GM18868 (cell line): Measurements from ENCODE around the gene HMGCLL1.

ENCODE experiments used
- ATAC-seq: cut with Tn5 transposase; IDR thresholded peaks from one replicate; pipeline ENCODE4 v1.9.1; 2021; ENCODE audit warnings: mild to moderate bottlenecking, moderate library complexity; ENCODE audit not compliant: unreplicated experiment

HMGCLL1 gene

DNA sequence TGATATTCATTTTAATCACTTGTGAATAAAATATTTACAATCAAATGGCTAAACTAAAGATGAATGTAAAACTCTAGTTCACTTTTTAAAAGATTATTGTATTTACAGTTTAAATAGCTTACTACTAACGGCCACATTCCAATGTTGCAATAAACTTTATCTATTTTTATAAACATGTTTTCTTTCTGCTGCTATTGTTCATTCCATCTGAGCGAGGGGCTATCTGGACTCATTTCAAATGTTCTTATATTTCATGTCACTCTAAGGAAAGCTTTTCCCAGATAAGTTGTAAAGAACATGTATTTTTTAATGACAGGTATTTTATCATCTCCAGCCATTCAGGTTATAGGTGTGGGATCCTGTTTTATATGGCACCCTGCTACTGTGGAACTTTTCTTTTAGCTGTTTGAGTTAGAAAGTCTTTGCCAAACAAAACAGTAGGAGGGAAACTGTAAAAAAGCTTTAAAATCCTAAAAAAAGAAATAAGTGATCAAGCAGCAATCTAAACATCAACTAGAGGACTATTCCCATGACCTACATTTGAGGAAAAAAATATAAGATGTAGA is 42.5 kb downstream of the HMGCLL1 start:
- no peak for ATAC-seq

DNA sequence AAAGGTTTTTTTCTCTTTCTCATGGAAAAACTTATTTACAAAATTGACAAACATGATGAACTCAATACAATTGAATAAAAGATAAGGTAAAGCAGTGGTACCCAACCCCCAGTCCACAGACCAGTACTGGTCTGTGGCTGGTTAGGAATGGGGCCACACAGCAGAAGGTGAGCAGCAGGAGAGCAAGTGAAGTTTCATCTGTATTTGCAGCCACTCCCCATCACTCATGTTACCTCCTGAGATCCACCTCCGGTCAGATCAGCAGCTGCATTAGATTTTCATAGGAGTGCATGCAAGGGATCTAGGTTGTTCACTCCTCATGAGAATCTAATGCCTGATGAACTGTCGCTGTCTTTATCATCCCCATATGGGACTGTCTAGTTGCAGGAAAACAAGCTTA is 47.5 kb downstream of the HMGCLL1 start:
- ATAC-seq, result no peak

DNA sequence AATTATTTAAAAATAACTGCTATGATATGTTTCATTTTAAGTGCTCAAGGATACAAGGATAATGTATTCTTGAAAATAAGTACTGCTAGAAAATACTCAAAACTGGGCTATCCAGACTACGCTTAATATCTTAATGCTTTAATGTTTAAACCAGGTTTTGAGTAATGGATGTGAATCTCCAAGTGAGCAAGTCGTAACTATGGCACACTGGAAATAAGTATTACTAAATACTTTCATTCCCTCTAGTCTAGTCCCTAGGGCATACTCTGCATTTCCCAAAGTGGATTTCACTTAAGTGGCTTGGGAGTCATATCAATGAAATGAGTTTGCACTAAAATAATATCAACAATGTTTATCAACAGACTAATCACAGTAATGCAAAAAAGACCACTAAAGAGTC is 48.1 kb downstream of the HMGCLL1 start:
- ATAC-seq, result no peak

DNA sequence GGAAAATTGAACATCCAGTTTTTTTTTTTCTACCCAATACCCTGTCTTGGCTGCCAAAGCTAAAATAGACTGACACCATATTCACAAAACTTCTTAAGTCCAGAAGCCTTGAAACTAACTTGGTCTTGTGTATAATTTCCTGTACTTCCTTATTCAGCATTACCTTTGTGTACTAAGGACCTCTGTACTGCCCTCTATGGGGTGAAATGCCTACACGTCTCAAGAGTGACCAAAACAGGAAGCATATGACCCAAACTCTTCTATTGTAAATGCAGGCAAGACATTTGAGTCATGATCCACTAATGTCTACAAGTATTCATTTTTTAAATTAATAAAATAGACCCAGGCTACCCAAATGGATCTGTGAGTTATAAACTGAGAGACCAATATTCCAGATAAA is 50.4 kb downstream of the HMGCLL1 start:
- peak; percentile 97 for ATAC-seq

DNA sequence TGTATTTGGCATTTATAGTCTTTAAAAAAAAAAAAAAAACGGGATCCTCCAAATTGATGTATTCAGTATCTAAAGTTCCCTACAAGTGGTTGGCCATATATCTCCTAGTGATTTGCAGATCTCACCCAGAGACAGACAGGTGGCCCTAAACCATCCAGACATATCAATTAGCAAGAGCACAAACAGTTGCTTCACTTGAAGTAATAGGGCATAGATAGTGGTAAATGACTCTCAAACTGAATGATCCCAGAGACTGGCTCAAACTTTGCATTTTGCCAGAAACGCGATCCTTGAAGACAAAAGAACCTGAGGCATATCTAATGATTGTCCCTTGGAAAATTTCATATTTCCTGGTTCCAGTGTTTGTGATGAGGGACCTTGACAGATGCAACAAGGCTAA is 54.6 kb downstream of the HMGCLL1 start:
- no peak for ATAC-seq

DNA sequence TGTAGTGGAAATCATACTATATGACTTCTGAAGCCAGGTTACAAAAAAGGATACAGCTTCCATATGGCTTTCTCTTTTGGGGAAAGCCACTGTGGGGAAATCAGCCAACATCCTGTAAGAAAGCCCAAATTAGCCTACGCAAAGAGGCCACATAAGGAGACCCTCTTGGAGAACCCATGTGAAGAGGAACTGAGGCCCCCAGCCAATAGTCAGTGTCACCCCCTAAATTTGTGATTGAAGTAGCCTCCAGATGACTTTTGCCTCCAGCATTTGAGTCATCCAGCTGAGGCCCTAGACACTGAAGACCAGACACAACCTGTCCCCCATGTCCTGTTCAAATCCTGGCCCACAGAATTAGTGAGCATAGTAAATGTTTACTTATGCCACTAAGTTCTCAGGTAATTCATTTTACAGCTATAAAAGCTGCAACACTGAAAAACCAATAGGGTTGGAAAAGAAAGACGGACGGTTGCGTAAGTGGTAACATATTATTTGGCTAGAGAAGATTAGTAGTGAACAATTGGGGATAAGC is 60.4 kb downstream of the HMGCLL1 start:
- ATAC-seq, result no peak

DNA sequence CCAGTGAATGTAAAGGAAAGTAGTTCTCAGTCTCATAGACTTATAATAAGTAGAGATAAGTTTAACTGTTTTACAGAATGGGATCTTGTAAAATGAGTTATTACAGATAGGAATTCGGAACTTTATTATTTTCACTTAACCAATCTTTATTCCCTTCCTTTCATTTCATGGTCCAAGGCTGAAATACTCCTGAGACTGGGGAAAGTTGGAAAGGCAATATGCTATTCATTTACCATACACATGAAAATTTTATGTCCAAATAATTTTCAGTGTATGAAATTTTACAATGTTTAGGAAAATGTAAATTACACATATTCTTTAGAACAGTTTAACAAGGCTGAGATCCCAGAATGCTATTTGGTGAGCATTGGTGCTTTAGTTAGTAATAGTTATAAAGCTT is 62.3 kb downstream of the HMGCLL1 start:
- ATAC-seq, result no peak

DNA sequence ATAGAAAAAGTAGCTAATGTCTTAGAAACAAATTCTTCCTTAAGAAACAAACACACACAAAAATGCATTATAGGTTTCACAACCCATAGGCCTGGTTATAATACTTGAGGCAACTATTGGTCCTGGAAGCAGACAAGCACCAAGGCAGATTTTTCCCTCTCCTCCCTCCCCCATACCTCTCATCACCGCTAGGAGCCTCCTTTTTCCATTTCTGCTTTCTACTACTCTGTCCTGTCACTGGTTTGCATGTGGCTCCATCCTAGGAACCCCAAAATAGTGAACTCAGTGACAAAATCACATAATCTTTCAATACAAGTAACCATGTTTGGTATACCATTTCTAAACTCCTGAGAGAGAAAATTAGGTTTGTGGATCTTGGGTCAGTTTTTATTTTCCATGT is 66.1 kb downstream of the HMGCLL1 start:
- no peak for ATAC-seq

DNA sequence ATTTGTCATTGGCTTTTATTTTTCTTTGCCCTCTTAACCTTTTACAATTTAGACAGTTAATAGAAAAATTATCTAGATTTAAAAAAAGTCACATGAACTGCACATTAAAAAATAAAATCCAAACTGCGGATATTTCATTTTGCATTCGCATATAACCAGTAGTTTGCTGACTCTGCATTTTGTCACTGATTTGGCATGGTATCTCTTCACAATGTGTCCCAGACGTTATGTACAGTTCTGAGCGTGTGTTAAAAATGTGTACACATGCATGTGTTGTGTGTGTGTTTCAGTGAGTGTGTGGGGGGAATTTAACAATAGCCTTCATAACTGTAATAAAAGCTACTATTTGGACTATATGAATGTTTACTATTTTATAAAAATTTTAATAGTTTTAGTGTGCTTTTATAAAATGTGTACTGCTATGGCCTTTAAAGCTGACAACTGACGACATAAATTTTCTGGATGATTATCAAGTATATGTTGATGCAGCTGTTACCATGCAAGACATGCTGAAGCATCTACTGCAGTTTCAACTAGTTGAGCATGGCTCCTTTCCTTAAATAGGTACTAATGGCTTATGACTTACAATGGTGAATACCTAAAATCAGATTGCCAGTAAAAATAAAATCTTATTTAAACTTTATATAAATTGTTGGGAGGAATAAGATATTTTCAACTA is 67.7 kb downstream of the HMGCLL1 start:
- no peak for ATAC-seq

DNA sequence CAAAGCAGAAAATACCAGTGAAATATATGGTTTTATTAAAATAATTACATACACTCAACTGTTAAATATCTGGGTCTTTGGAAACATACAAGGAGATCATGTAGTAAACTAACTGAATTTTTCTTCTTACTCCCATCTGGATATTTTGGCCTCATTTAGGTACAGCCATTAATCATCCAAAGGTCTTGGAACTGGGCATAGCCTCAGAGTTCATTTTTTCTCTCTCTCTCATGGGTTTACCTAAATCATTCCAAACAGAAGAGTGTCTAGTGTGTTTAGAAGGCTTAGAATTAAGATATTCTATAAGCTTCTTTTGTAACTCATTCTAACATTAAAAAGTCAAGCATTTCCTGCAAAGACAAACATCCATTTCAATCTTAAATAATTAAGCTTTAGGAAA is 79.4 kb downstream of the HMGCLL1 start:
- ATAC-seq, result no peak

DNA sequence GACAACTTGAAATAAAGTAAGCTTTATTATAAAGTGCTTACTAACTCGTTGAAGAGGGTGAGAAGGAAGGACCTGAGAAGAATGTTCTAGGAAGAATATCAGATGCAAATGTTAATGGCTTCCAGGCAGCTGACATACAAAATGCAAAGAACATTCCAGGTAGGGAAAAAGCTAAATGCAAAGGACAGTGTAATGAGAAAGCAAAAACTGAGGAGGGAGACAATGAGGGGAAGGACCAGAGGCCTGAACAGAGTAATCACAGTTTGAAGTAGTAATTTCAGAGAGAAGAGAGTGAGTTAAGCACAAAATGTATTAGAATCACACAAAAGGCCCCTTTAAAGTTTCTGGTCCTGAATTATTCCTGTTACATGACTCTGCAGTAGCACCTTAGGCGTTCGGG is 81.3 kb downstream of the HMGCLL1 start:
- ATAC-seq, result no peak

DNA sequence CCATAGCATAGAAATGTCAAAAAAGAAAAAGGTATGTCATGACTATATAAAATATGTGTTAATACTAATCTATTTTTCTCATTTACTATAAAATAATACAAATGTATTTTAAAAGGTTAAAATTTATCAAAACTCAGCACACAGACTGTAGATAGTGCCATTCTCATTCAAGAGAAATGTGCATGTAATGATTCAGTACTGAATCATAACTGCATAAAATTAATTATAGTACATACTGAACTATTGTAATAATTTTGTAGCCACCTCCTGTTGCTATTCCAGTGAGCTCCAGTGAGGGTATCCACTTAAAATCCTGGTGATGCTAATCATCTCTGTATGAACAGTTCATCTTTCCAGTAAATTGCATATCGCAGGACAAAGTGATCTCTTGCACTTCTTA is 82.8 kb downstream of the HMGCLL1 start:
- ATAC-seq, result no peak

DNA sequence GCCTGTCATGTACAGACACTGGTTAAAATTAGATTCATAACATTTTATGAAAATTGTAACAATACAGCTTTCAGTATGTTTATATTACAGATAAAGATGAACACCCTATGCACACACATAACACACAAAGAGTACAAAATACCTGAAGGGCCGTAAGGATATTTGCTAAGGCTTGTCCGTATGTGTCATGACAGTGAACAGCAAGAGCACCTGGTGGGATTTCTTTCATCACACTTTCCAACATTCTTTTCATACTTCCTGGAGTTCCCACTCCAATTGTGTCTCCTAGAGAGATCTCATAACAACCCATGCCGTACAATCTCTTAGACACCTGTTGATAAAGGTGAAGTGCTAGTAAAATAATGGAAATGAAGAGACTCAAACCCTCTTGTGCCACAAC is 83.7 kb downstream of the HMGCLL1 start:
- no peak for ATAC-seq

DNA sequence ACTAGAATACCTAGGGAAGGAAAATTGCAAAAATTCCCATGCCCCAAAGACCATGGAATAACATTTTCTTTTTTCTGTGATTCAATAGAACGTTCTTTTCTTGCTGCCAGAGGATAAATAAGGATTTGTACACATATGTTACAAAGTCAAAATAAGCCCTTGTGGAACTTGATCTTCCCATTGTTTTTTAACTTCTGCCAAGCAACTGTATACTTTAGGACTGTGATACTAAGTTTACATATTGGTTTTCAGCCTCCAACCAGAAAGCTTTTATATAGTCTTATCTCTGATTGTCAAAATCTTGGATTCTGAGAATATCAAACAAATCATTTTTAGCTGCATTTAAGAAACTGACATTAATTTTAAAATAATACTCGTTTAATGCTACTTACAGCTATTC is 84.6 kb downstream of the HMGCLL1 start:
- ATAC-seq, result no peak

DNA sequence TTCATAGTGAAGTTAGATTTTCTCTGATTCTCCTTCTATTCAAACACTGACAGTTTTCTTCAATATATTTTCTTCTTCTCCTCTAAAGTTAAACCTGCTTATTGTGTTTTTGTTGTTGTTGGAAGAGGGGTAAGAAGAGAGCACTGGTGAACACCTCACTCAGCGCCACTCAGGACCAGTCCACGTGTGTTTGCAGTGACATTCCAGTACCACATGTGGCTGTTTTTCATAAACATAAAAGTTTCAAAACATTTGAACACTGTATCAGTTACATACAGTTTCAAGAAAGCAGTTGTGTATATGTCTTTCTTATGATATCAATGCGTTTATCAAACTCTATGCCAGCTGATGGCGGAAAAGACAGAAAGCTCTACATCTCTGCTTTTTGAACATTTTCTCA is 86.7 kb downstream of the HMGCLL1 start:
- no peak for ATAC-seq

DNA sequence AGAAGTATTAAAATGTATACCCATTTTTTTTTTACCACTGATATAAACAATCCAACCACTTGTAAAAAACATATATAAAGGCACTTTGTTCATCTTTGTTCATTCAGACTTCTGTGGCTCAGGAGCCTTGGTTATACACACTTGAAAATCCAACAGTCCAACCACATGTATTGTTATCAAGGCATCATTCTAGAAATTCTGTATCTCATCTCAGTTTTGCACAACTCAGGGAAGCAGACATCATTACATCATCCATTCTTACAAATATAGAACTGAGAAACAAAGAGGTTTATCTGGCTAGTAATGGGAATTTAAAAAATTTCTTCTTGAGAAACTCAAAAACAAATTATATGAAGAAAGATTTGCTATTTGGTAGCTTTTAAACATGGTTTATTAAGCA is 88.1 kb downstream of the HMGCLL1 start:
- no peak for ATAC-seq

DNA sequence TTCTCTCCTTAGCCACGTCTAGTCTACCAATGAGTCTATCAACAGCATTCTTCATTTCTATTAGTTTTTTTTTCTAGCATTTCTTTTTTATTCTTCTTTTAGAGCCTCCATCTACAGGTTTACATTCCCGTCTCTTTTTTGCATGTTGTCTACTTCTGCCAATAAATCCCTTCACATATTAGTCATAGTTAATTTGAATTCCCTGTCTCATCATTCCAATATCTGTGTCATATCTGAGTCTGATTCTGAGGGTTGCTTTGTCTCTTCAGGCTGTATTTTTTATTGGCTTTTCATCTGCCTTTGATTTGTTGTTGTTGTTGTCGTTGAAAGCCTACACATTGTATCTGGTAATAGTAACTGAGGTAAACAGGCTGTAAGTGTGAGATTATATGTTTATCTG is 104.6 kb downstream of the HMGCLL1 start:
- no peak for ATAC-seq

DNA sequence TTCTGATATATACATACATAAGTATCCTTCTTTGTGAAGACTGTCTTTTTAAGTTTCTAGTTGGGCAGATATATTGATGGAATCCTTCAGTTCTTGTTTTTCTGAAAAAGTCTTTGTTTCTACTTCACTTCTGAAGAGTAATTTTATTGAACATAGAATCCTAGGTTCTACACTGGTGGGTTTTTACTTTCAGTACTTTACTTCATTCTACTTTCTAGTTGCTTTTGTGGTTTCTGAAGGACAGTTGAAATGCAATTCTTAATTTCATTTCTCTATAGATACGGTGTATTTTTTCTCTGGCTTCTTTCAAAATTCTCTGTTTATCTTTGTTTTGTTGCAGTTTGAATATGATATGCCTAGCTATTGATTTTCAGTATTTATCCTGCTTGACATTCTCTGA is 105.3 kb downstream of the HMGCLL1 start:
- ATAC-seq, result no peak

DNA sequence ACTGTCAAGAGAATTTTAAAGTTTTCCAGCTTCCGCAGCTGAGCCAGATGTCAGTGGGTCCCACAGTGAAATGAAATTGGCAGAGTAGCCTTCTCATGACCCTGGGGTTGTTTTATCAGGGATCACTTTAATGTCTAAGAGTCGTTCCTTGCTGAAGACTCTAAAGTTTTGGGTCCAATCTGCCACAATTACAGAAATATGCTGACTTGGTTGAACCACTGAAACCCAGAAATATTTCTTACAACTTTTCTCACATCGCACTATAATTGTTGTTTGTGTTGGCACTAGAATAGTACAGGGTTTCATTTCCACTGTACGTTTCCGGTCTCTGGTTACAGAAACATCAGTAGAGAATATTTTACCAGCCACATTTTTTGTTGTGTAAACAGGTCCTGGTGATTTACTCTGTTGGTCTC is 109.0 kb downstream of the HMGCLL1 start:
- ATAC-seq, result peak; percentile 44

DNA sequence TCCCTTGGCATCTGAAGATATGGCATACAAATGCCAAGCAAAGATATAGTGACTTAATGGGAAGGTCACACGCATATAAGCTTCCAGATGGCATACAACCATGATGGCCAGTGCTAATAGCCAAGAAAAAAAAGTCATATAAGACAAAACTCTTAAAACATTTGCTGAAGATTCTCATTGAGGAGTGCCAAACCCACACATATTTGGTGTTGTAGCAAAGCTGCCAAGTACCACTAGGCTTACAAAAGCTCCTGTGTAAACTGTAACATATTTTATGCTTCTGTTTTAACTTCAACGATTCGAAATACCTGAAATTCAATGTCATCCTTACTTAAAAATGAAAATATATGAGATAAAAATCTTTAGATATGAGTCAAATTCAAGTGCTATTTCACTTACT is 123.0 kb downstream of the HMGCLL1 start:
- ATAC-seq, result no peak

DNA sequence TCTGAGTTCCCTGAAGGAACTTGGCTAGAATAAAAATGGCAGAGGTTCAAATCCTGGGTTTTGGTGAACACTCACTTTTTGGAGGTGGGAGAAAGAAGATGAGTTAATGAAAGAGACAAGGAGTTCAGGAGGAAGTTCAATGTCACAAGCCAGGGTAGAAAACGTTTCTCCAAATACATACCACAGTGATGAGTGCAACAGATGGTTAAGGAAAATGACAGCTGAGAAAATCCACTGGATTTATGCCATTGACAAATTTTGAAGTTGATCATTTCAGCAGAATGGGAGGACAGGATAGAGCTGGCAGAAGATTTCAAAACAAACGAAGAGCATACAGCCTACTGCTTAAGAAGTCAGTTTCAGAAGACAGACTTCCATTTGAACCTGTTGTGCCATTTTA is 129.0 kb downstream of the HMGCLL1 start:
- ATAC-seq, result no peak

DNA sequence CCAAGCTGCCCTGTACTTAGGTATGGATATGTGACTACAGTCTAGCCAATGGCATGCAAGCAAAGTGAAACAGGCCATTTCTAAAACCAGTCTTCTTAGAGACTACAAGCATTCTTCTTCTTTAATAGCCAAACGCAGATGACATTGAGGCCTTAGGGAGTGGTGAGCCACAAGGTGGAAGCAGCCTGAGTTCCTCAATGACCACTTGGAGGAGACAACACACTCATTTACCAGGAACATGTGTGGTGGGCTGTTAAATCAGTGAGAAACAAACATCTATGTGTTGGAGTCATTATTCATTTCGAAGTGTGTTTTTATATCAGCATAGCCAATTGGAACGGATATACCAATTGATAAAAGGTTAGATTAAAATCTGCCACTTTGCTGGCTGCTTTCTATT is 129.8 kb downstream of the HMGCLL1 start:
- ATAC-seq, result no peak

DNA sequence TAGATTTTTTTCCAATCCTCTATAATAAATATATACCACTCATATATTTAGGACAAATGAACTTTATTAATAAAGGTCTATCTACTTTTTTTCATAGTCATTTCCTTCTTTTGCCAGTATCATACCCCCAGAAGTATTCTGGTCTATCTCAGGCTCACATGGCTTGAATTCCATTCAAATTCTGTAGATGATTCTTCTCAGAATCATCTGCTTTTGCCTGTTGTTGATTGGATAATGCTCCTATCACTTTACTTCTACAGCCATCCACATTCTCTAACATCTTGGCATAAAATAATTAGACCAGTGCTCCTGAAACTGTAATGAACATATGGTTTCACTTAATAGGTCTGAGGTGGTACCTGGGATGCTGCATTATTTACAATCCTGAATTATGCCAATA is 130.5 kb downstream of the HMGCLL1 start:
- no peak for ATAC-seq
